BLaER1 treated with 17β-estradiol and CSF1 and Interleukin-3, amounts not matched to agents 10 nM and 100 nM (cell line): ENCODE data around the gene IFIT1.

Experiments
- H3K27ac ChIP-seq, 11 experiments: shearing (Covaris generic); formaldehyde crosslinking; 2 replicates each; pipeline ENCODE4 v1.8.1; 2022
- H3K27me3 ChIP-seq, 11 experiments: shearing (Covaris generic); formaldehyde crosslinking; 2 replicates each; pipeline ENCODE4 v1.8.1; 2022
- H3K36me3 ChIP-seq, 11 experiments: shearing (Covaris generic); formaldehyde crosslinking; 2 replicates each; pipeline ENCODE4 v1.8.1; 2022
- H3K4me1 ChIP-seq, 10 experiments: shearing (Covaris generic); formaldehyde crosslinking; 2 replicates each; pipeline ENCODE4 v1.8.1; 2022
- H3K4me2 ChIP-seq, 11 experiments: shearing (Covaris generic); formaldehyde crosslinking; 2 replicates each; pipeline ENCODE4 v1.8.1; 2022
- H3K4me3 ChIP-seq, 10 experiments: shearing (Covaris generic); formaldehyde crosslinking; 2 replicates each; pipeline ENCODE4 v1.8.1; 2022
- H3K9ac ChIP-seq, 11 experiments: shearing (Covaris generic); formaldehyde crosslinking; 2 replicates each; pipeline ENCODE4 v1.8.1; 2022
- H3K9me3 ChIP-seq, 11 experiments: shearing (Covaris generic); formaldehyde crosslinking; replicated peaks in 1 of 11; 2 replicates each; pipeline ENCODE4 v1.8.1; 2022
- H4K20me1 ChIP-seq, 11 experiments: shearing (Covaris generic); formaldehyde crosslinking; 2 replicates each; pipeline ENCODE4 v1.8.1; 2022
- Cebpa-rat ChIP-seq, 11 experiments: shearing (Covaris generic); IDR thresholded peaks; 2 replicates each; pipeline ENCODE4 v1.8.1; 2022

The IFIT1 gene

DNA sequence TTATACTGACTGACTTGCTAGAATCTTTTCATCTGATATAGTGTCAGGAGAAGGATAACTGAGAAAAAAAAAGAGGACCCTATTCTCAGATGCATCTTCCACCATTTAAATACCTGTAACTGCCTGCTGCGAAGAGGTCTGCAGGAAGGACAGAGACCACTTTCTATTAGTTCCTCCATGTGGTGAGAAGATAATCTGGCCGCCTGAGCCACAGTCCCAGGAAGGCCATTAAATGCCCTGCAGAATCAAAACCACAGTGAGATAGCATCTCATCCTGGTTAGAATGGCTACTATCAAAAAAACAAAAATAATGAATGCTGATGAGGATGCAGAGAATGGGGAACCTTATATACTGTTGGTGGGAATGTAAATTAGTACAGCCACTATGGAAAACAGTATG, 34.4 kb upstream of the IFIT1 start:
- Histone ChIP-seq H3K9me3 (peaks cover 7 to 19% (median 15%) of the 10 kb centered on the region in 11 experiments; a peak in 19 of 22 replicates), H3K4me1 (peaks cover 0 to 16% (median 0%) of the 10 kb centered on the region in 10 experiments; a peak in 4 of 20 replicates), H3K9ac (no peak overlapping the region), H4K20me1 (no peaks in the 10 kb centered on the region), H3K36me3 (no peaks in the 10 kb centered on the region), H3K4me2 (no peak overlapping the region), H3K27ac (no peak overlapping the region), H3K27me3 (no peaks in the 10 kb centered on the region), H3K4me3 (no peak overlapping the region)
- TF ChIP-seq Cebpa-rat (IDR thresholded peaks at IDR 0.05) = no peak

GRCh38 chr10:89360157-89360556, 32.3 kb upstream of the IFIT1 start:
- no peak for TF ChIP-seq Cebpa-rat (IDR thresholded peaks at IDR 0.05)
- H3K36me3 ChIP-seq = no peaks in the 10 kb centered on the region
- H3K9me3 ChIP-seq = no peaks in the 10 kb centered on the region
- no peak overlapping the region for H3K27ac ChIP-seq
- peaks cover 0 to 34% (median 4%) of the 10 kb centered on the region in 10 experiments; a peak in 10 of 20 replicates for H3K4me1 ChIP-seq
- no peak overlapping the region for H3K4me2 ChIP-seq
- no peaks in the 10 kb centered on the region for H3K27me3 ChIP-seq
- no peaks in the 10 kb centered on the region for H4K20me1 ChIP-seq
- no peak overlapping the region for H3K4me3 ChIP-seq
- H3K9ac ChIP-seq = no peak overlapping the region

- no peaks in the 10 kb centered on the region for H3K9me3 ChIP-seq
- H3K27me3 ChIP-seq = no peaks in the 10 kb centered on the region
- H3K27ac ChIP-seq = no peak overlapping the region
- no peaks in the 10 kb centered on the region for H3K36me3 ChIP-seq
- peak overlapping the region in 2 of 11 experiments; percentile 33 to 38; a peak in 3 of 22 replicates for H3K4me2 ChIP-seq
- no peak overlapping the region for H3K4me3 ChIP-seq
- no peak for TF ChIP-seq Cebpa-rat (IDR thresholded peaks at IDR 0.05)
- peaks cover 0 to 36% (median 4%) of the 10 kb centered on the region in 10 experiments; a peak in 10 of 20 replicates for H3K4me1 ChIP-seq
- no peaks in the 10 kb centered on the region for H4K20me1 ChIP-seq
- H3K9ac ChIP-seq = no peak overlapping the region
Measured at GRCh38 chr10:89362929-89363328, 29.5 kb upstream of the IFIT1 start.

DNA sequence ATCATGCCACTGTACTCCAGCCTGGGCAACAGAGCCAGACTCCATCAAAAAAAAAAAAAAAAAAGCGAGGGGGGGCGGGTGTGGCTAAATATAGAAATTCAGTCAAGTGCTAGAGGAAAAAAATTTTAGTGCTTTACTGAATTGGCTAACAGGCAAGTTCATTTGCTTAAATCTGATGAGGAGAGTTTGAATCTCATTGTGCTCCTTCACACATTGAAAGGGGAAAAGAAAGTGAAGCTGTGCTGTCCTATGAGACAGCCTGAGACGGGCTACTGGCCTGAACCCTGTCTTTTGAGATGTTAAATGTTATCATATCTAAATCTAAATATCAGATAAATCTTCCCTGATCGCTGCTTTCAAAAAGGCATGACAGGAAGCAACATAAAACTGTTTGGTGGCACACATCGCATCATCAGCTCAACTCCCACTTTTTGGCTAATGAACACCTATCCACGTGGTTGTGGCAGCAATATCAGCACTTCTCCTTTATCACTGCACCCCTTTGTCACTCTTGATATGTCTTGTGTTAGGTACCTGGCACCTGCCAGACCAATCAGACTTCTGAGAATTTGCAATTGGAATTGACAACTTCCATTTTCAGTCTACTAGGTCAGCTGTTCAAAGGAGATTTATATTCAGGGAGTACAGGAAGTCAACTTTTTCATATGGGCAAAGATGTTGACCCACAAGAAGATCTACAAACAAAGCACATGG, 28.5 kb upstream of the IFIT1 start:
- no peak for TF ChIP-seq Cebpa-rat (IDR thresholded peaks at IDR 0.05)
- Histone ChIP-seq H3K36me3 (no peaks in the 10 kb centered on the region), H4K20me1 (no peaks in the 10 kb centered on the region), H3K27ac (no peak overlapping the region), H3K4me1 (peaks cover 0 to 45% (median 6%) of the 10 kb centered on the region in 10 experiments; a peak in 12 of 20 replicates), H3K27me3 (no peaks in the 10 kb centered on the region), H3K9ac (no peak overlapping the region), H3K9me3 (no peaks in the 10 kb centered on the region), H3K4me3 (no peak overlapping the region), H3K4me2 (peak overlapping the region in 5 of 11 experiments; percentile 21 to 59 (median 38); a peak in 8 of 22 replicates)

GRCh38 chr10:89364531-89364930, 27.9 kb upstream of the IFIT1 start:
- no peak for TF ChIP-seq Cebpa-rat (IDR thresholded peaks at IDR 0.05)
- H3K36me3 ChIP-seq = no peaks in the 10 kb centered on the region
- H3K9ac ChIP-seq = no peak overlapping the region
- peak overlapping the region in 3 of 11 experiments; percentile 38 to 59 (median 38); a peak in 7 of 22 replicates for H3K4me2 ChIP-seq
- no peaks in the 10 kb centered on the region for H4K20me1 ChIP-seq
- peaks cover 0 to 52% (median 12%) of the 10 kb centered on the region in 10 experiments; a peak in 13 of 20 replicates for H3K4me1 ChIP-seq
- no peak overlapping the region for H3K27ac ChIP-seq
- no peaks in the 10 kb centered on the region for H3K9me3 ChIP-seq
- H3K4me3 ChIP-seq = no peak overlapping the region
- H3K27me3 ChIP-seq = no peaks in the 10 kb centered on the region

DNA sequence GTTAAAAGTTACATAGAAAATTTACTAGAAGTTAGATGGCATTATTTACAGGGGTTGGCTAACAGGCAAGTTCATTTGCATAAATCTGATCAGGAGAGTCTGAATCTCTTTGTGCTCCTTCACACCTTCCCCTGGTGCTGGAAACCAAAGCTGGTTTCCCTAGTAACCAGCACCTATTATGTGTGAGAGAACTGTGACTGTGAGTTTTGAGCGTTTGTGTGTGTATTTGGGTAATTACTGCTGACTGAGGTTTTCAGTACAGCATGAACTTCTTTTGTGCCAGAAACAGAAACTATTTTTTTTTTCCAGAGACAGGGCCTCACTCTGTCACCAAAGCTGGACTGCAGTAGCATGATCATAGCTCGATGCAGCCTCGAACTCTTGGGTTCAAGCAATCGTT, 24.9 kb upstream of the IFIT1 start:
- H3K9ac ChIP-seq = no peak overlapping the region; a peak in 1 of 22 replicates
- no peak overlapping the region; a peak in 1 of 22 replicates for H3K27ac ChIP-seq
- no peaks in the 10 kb centered on the region for H3K36me3 ChIP-seq
- no peaks in the 10 kb centered on the region for H4K20me1 ChIP-seq
- H3K4me2 ChIP-seq = peak overlapping the region in 3 of 11 experiments; percentile 62 to 73 (median 63); a peak in 6 of 22 replicates
- H3K27me3 ChIP-seq = no peaks in the 10 kb centered on the region
- no peak overlapping the region for H3K4me3 ChIP-seq
- H3K4me1 ChIP-seq = peaks cover 0 to 55% (median 13%) of the 10 kb centered on the region in 10 experiments; a peak in 13 of 20 replicates
- no peaks in the 10 kb centered on the region for H3K9me3 ChIP-seq
- TF ChIP-seq Cebpa-rat (IDR thresholded peaks at IDR 0.05) = no peak

DNA sequence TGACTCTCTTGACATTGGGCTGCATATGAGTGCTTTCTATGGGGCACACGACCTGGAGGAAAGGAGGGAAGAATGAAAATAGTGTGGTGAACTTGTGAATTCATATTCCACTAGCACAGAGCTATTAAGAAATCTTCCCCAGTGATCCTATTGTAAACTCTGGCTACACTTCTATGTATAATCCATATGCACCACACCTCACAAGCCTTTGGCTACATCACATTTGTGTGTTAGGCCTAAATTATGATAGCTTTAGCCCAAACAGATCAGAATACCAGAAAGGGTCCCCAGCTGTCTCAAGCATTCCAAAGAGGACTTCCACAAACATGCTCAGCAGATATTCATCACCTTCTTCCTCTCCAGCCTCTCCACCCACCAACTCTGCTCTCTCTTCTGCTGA, 24.3 kb upstream of the IFIT1 start:
- TF ChIP-seq Cebpa-rat (IDR thresholded peaks at IDR 0.05) = no peak
- Histone ChIP-seq H3K36me3 (no peaks in the 10 kb centered on the region), H4K20me1 (no peaks in the 10 kb centered on the region)

DNA sequence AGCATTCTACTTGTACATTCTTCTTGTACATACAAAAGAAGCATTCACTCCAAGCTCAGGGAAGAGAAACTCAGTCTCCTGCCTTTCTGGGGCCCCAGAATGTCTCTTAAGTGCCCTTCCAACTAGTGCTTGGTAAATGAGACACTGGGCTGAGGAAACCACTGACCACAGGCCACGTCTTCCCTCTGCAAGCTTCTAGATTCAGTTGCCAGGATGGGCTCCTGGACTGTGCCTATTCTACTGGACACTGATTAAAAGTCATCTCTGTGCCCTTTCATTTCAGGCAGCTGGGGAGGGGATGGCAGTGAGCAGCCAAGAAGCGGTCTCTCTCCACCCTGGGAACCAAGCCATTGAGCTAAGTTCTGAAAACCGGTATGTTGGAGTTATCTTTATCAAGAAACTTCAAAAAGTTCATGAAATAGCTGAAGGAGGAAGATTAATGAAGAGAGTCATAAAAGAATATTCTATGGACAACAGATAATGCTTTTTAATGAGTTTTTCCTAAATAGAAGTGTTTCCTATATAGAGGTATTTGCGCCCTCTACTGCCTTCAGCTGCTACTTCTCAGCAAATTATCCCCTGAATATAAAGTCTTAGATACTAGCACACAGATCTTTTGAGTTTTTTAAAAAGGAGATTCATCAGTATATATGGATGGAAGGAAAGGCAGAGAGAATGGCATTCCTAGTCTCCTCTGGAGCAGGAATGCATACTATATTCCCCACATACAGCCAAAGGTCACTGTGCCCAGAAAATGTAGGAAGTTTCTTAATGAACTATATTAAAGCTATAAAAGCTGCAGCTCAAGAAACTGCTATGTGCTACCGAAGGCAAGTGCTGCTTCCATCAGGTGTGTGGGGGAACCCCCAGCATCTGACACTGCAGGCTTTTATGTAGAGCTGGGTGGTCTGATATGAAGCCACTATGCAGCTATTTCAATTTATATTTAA, 23.0 kb upstream of the IFIT1 start:
- no peak overlapping the region for H3K4me3 ChIP-seq
- H3K27me3 ChIP-seq = no peaks in the 10 kb centered on the region
- H3K4me1 ChIP-seq = peaks cover 0 to 51% (median 11%) of the 10 kb centered on the region in 10 experiments; a peak in 12 of 20 replicates
- H4K20me1 ChIP-seq = no peaks in the 10 kb centered on the region
- no peaks in the 10 kb centered on the region for H3K36me3 ChIP-seq
- H3K9ac ChIP-seq = peak overlapping the region in 4 of 11 experiments; percentile 17 to 51 (median 34); a peak in 5 of 22 replicates
- no peak for TF ChIP-seq Cebpa-rat (IDR thresholded peaks at IDR 0.05)
- H3K4me2 ChIP-seq = peak overlapping the region in 7 of 11 experiments; percentile 5 to 73 (median 62); a peak in 11 of 22 replicates
- no peaks in the 10 kb centered on the region for H3K9me3 ChIP-seq
- H3K27ac ChIP-seq = peak overlapping the region in 5 of 11 experiments; percentile 18 to 54 (median 37); a peak in 7 of 22 replicates

More for the DNA sequence above, 24.3 kb upstream of the IFIT1 start:
- peak overlapping the region in 3 of 11 experiments; percentile 62 to 73 (median 63); a peak in 6 of 22 replicates for H3K4me2 ChIP-seq
- no peaks in the 10 kb centered on the region for H3K27me3 ChIP-seq
- H3K9me3 ChIP-seq = no peaks in the 10 kb centered on the region
- no peak overlapping the region for H3K4me3 ChIP-seq
- H3K9ac ChIP-seq = no peak overlapping the region; a peak in 1 of 22 replicates
- no peak overlapping the region; a peak in 1 of 22 replicates for H3K27ac ChIP-seq
- H3K4me1 ChIP-seq = peaks cover 0 to 51% (median 13%) of the 10 kb centered on the region in 10 experiments; a peak in 13 of 20 replicates

GRCh38 chr10:89371079-89371478, 21.3 kb upstream of the IFIT1 start:
- Histone ChIP-seq H3K9ac (no peak overlapping the region), H3K9me3 (no peaks in the 10 kb centered on the region), H3K36me3 (no peaks in the 10 kb centered on the region), H3K4me1 (peaks cover 0 to 56% (median 11%) of the 10 kb centered on the region in 10 experiments; a peak in 12 of 20 replicates), H3K4me3 (no peak overlapping the region), H3K27ac (no peak overlapping the region), H3K4me2 (no peak overlapping the region), H4K20me1 (no peaks in the 10 kb centered on the region), H3K27me3 (no peaks in the 10 kb centered on the region)
- TF ChIP-seq Cebpa-rat (IDR thresholded peaks at IDR 0.05) = no peak
